Chondrocyte (in vitro differentiated cells): ENCODE measurements around the gene RUNX1. TPM values are rescaled to one million over a fixed set of nuclear protein-coding genes. Genes with fewer than 3 reads are reported as not detected.

ENCODE experiments used
- DNase-seq: peaks from one replicate; pipeline ENCODE4 v3.0.0; 2021; ENCODE audit warnings: mixed read lengths, low spot score
- H3K27ac Mint-ChIP-seq: one replicate; pipeline ENCODE4 v1.8.0; 2021; ENCODE audit warnings: mild to moderate bottlenecking, moderate library complexity, mixed read lengths; ENCODE audit not compliant: unreplicated experiment
- H3K27me3 Mint-ChIP-seq: 2 replicates; pipeline ENCODE4 v1.8.0; 2021; ENCODE audit warnings: low read depth, mixed read lengths
- H3K36me3 Mint-ChIP-seq: 2 replicates; pipeline ENCODE4 v1.8.0; 2021; ENCODE audit warnings: low read depth, mixed read lengths
- H3K4me1 Mint-ChIP-seq: 2 replicates; pipeline ENCODE4 v1.8.0; 2021; ENCODE audit warnings: low read depth, mild to moderate bottlenecking, mixed read lengths
- H3K4me3 Mint-ChIP-seq: one replicate; pipeline ENCODE4 v1.8.0; 2021; ENCODE audit warnings: mild to moderate bottlenecking, moderate library complexity, mixed read lengths; ENCODE audit not compliant: unreplicated experiment
- H3K9me3 Mint-ChIP-seq: 2 replicates; pipeline ENCODE4 v1.8.0; 2021; ENCODE audit warnings: low read depth, mixed read lengths
- total RNA-seq: library from RNA; stranded (reverse); gene quantifications from 3 replicates; pipeline ENCODE4 v1.2.1, GENCODE V29; 2021
- TF ChIP-seq, protein P1 (sequence below): fragments of 200-600 bp; sonication (generic); IDR thresholded peaks from 2 replicates; pipeline ENCODE4 v1.5.0; 2021; ENCODE audit warnings: antibody characterized with exemption, mild to moderate bottlenecking, moderate library complexity

RUNX1 gene
- total RNA-seq, 1 donor from 2014 or later, result 37.9 TPM

GRCh38 chr21:34921151-34921550 lies 128.0 kb downstream of the RUNX1 start:
- H3K27ac Mint-ChIP-seq, result no peak overlapping the region
- DNase-seq, result no peak
- H3K9me3 Mint-ChIP-seq, result no peaks in the 10 kb centered on the region
- H3K4me1 Mint-ChIP-seq, result peaks cover 5% of the 10 kb centered on the region
- no peaks in the 10 kb centered on the region for H3K36me3 Mint-ChIP-seq
- no peaks in the 10 kb centered on the region for H3K27me3 Mint-ChIP-seq
- no peak overlapping the region for H3K4me3 Mint-ChIP-seq
- TF ChIP-seq, protein P1, sequence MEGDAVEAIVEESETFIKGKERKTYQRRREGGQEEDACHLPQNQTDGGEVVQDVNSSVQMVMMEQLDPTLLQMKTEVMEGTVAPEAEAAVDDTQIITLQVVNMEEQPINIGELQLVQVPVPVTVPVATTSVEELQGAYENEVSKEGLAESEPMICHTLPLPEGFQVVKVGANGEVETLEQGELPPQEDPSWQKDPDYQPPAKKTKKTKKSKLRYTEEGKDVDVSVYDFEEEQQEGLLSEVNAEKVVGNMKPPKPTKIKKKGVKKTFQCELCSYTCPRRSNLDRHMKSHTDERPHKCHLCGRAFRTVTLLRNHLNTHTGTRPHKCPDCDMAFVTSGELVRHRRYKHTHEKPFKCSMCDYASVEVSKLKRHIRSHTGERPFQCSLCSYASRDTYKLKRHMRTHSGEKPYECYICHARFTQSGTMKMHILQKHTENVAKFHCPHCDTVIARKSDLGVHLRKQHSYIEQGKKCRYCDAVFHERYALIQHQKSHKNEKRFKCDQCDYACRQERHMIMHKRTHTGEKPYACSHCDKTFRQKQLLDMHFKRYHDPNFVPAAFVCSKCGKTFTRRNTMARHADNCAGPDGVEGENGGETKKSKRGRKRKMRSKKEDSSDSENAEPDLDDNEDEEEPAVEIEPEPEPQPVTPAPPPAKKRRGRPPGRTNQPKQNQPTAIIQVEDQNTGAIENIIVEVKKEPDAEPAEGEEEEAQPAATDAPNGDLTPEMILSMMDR, result no peak

GRCh38 chr21:34919406-34919805 lies 129.7 kb downstream of the RUNX1 start:
- TF ChIP-seq, protein P1, result no peak
- H3K4me3 Mint-ChIP-seq, result no peak overlapping the region
- H3K36me3 Mint-ChIP-seq, result no peaks in the 10 kb centered on the region
- no peaks in the 10 kb centered on the region for H3K9me3 Mint-ChIP-seq
- H3K4me1 Mint-ChIP-seq, result peaks cover 18% of the 10 kb centered on the region
- no peaks in the 10 kb centered on the region for H3K27me3 Mint-ChIP-seq
- H3K27ac Mint-ChIP-seq, result no peak overlapping the region
- no peak for DNase-seq

DNA sequence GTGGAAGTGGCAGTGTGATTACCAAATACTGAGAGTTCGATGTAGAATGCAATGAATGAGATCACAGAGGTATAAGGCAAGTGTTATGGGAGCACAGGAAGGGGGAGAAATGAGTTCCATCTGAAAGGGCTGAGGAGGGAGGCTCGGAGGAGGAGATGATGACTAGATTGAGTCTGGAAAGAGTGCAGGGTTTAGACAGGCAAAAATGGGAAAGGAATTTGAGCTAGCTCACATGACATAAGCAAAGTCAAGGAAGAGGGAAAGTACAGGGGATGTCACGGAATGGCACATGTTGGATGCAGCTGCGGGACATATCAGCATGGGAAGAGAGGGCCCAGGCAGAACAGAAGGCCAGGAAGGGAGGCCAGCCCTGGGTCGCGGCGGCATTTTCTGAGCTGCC lies 132.7 kb downstream of the RUNX1 start:
- Mint-ChIP-seq H3K4me1 (peaks cover 18% of the 10 kb centered on the region), H3K27ac (no peak overlapping the region), H3K36me3 (no peaks in the 10 kb centered on the region), H3K27me3 (no peaks in the 10 kb centered on the region), H3K9me3 (no peaks in the 10 kb centered on the region), H3K4me3 (no peak overlapping the region)
- TF ChIP-seq, protein P1, result no peak
- DNase-seq, result no peak

- no peaks in the 10 kb centered on the region for H3K36me3 Mint-ChIP-seq
- H3K27ac Mint-ChIP-seq, result no peak overlapping the region
- DNase-seq, result no peak
- H3K4me1 Mint-ChIP-seq, result peaks cover 18% of the 10 kb centered on the region
- TF ChIP-seq, protein P1, result no peak
- no peak overlapping the region for H3K4me3 Mint-ChIP-seq
- no peaks in the 10 kb centered on the region for H3K9me3 Mint-ChIP-seq
- H3K27me3 Mint-ChIP-seq, result no peaks in the 10 kb centered on the region
Measured at GRCh38 chr21:34915364-34915841, 133.7 kb downstream of the RUNX1 start.

- H3K4me3 Mint-ChIP-seq, result no peak overlapping the region
- no peaks in the 10 kb centered on the region for H3K9me3 Mint-ChIP-seq
- H3K27me3 Mint-ChIP-seq, result no peaks in the 10 kb centered on the region
- peaks cover 18% of the 10 kb centered on the region for H3K4me1 Mint-ChIP-seq
- no peak for DNase-seq
- H3K36me3 Mint-ChIP-seq, result peaks cover 3% of the 10 kb centered on the region
- H3K27ac Mint-ChIP-seq, result no peak overlapping the region
- TF ChIP-seq, protein P1, result no peak
Measured at GRCh38 chr21:34914239-34914638, 134.9 kb downstream of the RUNX1 start.
